ENCODE results near the gene B9D2.

GRCh38 chr19:41308450-41309179 is 55.3 kb downstream of the B9D2 start:
- TF ChIP-seq CTCF (IDR thresholded peaks at IDR 0.05) (peak; percentile 99), EZH2 (IDR thresholded peaks at IDR 0.05) (no peak), EZH2phosphoT487 (IDR thresholded peaks at IDR 0.05) (no peak)

Data from neural progenitor cell (in vitro differentiated cells).